Stimulated activated CD8-positive, alpha-beta memory T cell treated with anti-CD3 and anti-CD28 coated beads, Interleukin-4, amount 100 ng/mL, for 48 hours (primary cell): Measurements from ENCODE around the gene ZNF416.

Experiments used
- DNase-seq: peaks from one replicate; pipeline ENCODE4 v3.0.0-alpha.2; 2020

The ZNF416 gene

DNA sequence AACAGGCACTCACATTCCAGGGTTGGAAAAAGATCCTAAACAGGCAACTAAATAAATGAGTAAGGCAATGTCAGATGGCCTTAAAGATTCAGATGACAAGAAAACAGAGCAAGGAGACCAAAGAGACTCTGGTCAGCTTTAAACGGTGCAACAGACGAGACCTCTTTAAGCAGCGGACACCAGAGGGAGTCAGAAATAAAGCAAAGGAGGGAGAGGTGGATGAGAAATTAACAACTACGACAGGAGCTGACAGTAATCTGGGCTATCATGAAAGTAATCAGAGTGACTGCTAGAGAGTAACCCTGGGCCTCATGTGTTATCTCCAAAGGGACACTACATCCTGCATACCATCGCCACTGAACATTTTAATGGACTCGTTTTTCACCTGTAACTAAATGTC is 20.2 kb downstream of the ZNF416 start:
- no peak for DNase-seq

DNA sequence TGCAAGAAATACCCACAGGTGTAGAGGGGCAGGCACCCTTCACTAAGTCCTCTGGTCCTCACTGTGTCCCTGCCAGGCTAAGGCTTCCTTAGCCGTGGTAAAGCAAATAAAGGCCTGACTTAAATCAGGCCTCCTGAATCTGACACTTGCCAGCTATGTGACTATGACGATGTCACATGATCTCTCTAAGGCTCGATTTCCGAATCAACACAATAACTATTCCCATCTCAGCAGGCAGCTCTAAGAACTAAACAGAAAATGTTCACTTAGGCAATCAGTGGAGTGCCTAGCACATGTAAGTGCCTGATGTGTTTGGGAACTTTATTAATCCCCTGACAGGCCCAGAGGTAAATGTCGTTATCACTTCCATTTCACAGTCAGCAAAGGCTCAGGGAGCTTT is 21.1 kb downstream of the ZNF416 start:
- no peak for DNase-seq

DNA sequence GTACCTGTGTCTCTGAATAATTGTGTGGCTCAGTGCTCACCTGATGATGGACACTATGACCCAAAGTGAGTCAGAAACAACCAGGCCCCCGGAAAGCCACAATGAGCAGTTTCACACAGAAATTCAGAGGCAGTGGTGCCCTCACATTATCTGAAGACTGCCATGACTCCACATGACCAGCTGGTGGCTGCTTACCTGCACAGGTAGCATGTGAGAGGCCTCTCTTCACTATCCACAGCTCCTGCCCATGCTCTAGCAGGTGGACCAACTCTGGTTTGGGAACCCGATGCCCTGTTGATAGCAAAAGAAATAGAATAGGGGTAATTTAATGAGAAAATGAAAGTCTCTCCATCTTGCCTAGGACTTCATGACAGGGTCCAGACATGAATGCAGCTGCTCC is 26.3 kb downstream of the ZNF416 start:
- DNase-seq, result no peak

DNA sequence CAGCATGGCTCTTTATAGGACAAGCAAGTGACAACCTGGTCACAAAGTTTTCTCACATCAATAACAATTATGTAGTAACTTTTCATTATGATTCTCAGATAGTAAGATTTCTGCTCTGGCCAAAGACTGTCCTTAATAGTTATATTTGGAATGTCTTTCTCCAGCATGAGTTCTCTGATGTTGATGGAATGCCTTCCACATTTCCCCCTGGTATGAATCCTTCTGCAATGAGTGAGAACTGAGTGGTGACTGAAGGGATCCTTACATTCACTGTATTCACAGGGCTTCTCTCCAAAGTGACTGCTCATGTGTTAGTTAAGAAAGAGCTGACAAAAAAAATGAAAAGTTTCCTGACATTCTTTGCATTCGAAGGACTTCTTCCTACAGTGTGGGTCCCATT is 32.2 kb downstream of the ZNF416 start:
- no peak for DNase-seq

DNA sequence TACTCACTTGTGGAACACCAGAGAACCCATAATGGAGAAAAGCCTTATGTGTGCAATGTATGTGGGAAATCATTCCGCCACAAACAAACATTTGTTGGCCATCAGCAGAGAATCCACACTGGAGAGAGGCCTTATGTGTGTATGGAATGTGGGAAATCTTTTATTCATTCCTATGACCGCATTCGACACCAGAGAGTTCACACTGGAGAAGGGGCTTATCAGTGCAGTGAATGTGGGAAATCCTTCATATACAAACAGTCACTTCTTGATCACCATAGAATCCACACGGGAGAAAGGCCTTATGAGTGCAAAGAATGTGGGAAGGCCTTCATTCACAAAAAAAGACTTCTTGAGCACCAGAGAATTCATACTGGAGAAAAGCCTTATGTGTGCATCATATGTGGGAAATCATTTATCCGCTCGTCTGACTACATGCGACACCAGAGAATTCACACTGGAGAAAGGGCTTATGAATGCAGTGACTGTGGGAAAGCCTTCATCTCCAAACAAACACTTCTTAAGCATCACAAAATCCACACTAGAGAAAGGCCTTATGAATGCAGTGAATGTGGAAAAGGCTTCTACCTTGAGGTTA is 40.7 kb downstream of the ZNF416 start:
- DNase-seq, result no peak

DNA sequence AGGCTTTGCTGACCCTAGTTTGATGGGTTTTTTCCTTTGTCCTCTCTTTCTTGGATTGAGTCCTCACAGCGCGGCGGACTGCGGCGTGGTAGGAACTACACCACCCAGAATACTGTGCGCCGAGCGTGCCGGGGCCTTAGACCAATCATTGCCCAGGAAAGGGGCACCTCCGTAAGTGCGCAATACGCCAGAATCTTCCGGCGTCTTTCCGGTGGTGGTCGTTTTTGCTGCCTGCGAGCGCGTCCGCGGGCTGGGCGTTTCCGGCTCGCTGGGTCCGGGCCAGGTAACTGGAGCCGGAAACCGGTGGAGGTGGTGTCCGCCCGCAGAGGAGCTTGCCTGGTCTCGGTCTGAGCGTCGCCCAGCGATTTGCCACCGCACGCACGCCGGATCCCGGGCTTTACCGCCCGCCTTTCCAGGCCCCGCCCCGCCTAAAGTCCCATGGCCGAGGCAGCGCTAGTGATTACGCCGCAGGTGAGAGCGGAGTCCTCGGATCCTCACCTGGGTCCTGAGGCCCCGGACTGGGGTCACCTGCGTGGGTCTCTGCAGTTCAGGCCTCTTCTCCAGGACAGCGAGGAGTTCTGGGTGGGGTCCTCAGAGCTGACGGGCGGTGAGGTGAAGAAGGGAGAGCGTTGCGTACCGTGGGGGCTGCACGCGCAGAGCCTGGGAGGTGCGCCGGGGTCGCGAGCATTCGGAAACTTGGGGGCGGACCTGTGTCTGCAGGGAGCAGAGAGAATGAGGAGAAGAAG is 51.4 kb downstream of the ZNF416 start, which contains the start of gene ZNF549:
Gene ZNF549 (plus strand): TSS at position 221 of the 746 bp plus-strand sequence. CDS start 218 bp downstream, at position 439.
- DNase-seq, result peak; percentile 89
